Nephron progenitor cell (in vitro differentiated cells): ENCODE results near the gene CLPSL2.

Source experiments
- DNase-seq: peaks from one replicate; pipeline ENCODE4 v3.0.0; 2021
- H3K27ac Mint-ChIP-seq: 2 replicates; pipeline ENCODE4 v1.8.0; 2021; ENCODE audit warnings: mild to moderate bottlenecking, moderate library complexity, mixed read lengths
- H3K27me3 Mint-ChIP-seq: 2 replicates; pipeline ENCODE4 v1.8.0; 2021; ENCODE audit warnings: mild to moderate bottlenecking, low read depth, mixed read lengths; ENCODE audit not compliant: poor library complexity
- H3K36me3 Mint-ChIP-seq: 2 replicates; pipeline ENCODE4 v1.8.0; 2021; ENCODE audit warnings: low read depth, mixed read lengths
- H3K4me1 Mint-ChIP-seq: 2 replicates; pipeline ENCODE4 v1.8.0; 2021; ENCODE audit warnings: mixed read lengths
- H3K4me3 Mint-ChIP-seq: 2 replicates; pipeline ENCODE4 v1.8.0; 2021; ENCODE audit warnings: mild to moderate bottlenecking, moderate library complexity, mixed read lengths
- H3K9me3 Mint-ChIP-seq: 2 replicates; pipeline ENCODE4 v1.8.0; 2021; ENCODE audit warnings: mild to moderate bottlenecking, moderate library complexity, mixed read lengths
- CTCF ChIP-seq: fragments of 200-600 bp; sonication (generic); IDR thresholded peaks from 2 replicates; pipeline ENCODE4 v1.5.0; 2021; ENCODE audit warnings: antibody characterized with exemption

The CLPSL2 gene

GRCh38 chr6:35824552-35825192 is 48.3 kb downstream of the CLPSL2 start:
- Mint-ChIP-seq H3K27me3 (peaks cover 2% of the 10 kb centered on the region), H3K27ac (no peak overlapping the region), H3K4me3 (no peak overlapping the region), H3K9me3 (peaks cover 5% of the 10 kb centered on the region), H3K36me3 (no peaks in the 10 kb centered on the region), H3K4me1 (no peaks in the 10 kb centered on the region)
- no peak for TF ChIP-seq CTCF
- no peak for DNase-seq
